Endodermal cell (in vitro differentiated cells): ENCODE measurements around the gene SOX15. TPM values are rescaled to one million over a fixed set of nuclear protein-coding genes. Genes with fewer than 3 reads are reported as not detected.

Experiments used
- DNase-seq: peaks from one replicate; pipeline ENCODE4 v3.0.0-alpha.2; 2017
- H3K27ac ChIP-seq: 2 replicates; pipeline ENCODE4 v1.5.1; 2013; ENCODE audit warnings: mild to moderate bottlenecking, low read depth, low read length, moderate library complexity
- H3K27me3 ChIP-seq: 2 replicates; pipeline ENCODE4 v1.6.1; 2013; ENCODE audit warnings: mild to moderate bottlenecking, low read length, moderate library complexity; ENCODE audit not compliant: insufficient read depth, control insufficient read depth, poor library complexity, severe bottlenecking
- H3K36me3 ChIP-seq: 2 replicates; pipeline ENCODE4 v1.7.0; 2013; ENCODE audit warnings: mild to moderate bottlenecking, low read length, moderate library complexity; ENCODE audit not compliant: control insufficient read depth, insufficient read depth
- H3K4me1 ChIP-seq: one replicate; pipeline ENCODE4 v1.7.0; 2013; ENCODE audit warnings: low read length; ENCODE audit not compliant: control insufficient read depth, insufficient read depth
- H3K4me3 ChIP-seq: 2 replicates; pipeline ENCODE4 v1.5.1; 2013; ENCODE audit warnings: mild to moderate bottlenecking, low read length, moderate library complexity
- H3K9ac ChIP-seq: 2 replicates; pipeline ENCODE4 v1.6.1; 2013; ENCODE audit warnings: mild to moderate bottlenecking, low read length, moderate library complexity; ENCODE audit not compliant: poor library complexity, severe bottlenecking; ENCODE audit errors: extremely low read depth
- H3K9me3 ChIP-seq: 2 replicates; pipeline ENCODE4 v1.6.1; 2013; ENCODE audit warnings: mild to moderate bottlenecking, low read length, moderate library complexity; ENCODE audit not compliant: control insufficient read depth
- H3K27ac Mint-ChIP-seq: 2 replicates; pipeline ENCODE4 v1.8.0; 2020; ENCODE audit warnings: mixed read lengths
- H3K27me3 Mint-ChIP-seq: 2 replicates; pipeline ENCODE4 v1.8.0; 2021; ENCODE audit warnings: mild to moderate bottlenecking, mixed read lengths; ENCODE audit not compliant: insufficient read depth
- H3K36me3 Mint-ChIP-seq: 2 replicates; pipeline ENCODE4 v1.8.0; 2020; ENCODE audit warnings: low read depth, mixed read lengths
- H3K4me1 Mint-ChIP-seq: 2 replicates; pipeline ENCODE4 v1.8.0; 2020; ENCODE audit warnings: mixed read lengths
- H3K4me3 Mint-ChIP-seq: 2 replicates; pipeline ENCODE4 v1.8.0; 2020; ENCODE audit warnings: mild to moderate bottlenecking, moderate library complexity, mixed read lengths
- H3K9me3 Mint-ChIP-seq: 2 replicates; pipeline ENCODE4 v1.8.0; 2020; ENCODE audit warnings: mild to moderate bottlenecking, mixed read lengths
- WGBS, 2 experiments: methylation state at CpG; one replicate each; pipeline versions ENCODE4 v1.1.5 to v1.1.7; 2013; ENCODE audit warnings: missing lambda C conversion rate in 2 of 2, mixed read lengths in 1 of 2; ENCODE audit not compliant: insufficient coverage in 1 of 2, insufficient read length in 1 of 2; 5-methylcytosine and 5-hydroxymethylcytosine counted together
- total RNA-seq, 2 donors: library from RNA; stranded (reverse); fragmentation: NEBNext Ultra II Directional in 1 of 2; extraction: Animal tissue kit (Norgen Biotek cat#: 25700) in 1 of 2; gene quantifications; 2 replicates in 1 of 2; 3 replicates in 1 of 2; pipeline ENCODE4 v1.2.1, GENCODE V29; 2021
- TF ChIP-seq, protein P1 (sequence below): fragments of 200-600 bp; sonication (generic); conservative IDR thresholded peaks from 2 replicates; pipeline ENCODE4 v1.5.0; 2021; ENCODE audit warnings: antibody characterized with exemption, mild to moderate bottlenecking

SOX15 gene
- total RNA-seq, 2 donors from 2014 or later: 6.4 to 7.3 TPM

DNA sequence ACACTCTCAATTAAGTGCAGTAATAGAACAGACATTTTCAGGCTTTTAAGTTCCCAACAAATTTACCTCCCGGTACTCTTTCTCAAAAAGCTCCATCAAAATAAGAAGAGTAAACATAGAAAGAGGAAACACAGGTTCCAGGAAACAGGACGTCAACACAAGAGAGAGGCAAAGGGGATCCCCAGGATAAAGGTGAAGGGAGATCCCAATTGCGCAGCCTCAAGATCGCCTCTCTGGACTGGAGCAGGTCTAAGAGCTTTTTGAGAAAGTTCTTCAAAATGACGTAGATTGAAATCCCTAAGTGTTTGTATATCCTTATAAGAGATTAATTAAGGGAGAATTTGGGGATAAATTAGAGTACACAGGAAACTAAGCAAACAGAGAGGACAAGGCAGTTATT lies 28.7 kb upstream of the SOX15 start:
- TF ChIP-seq, protein P1, sequence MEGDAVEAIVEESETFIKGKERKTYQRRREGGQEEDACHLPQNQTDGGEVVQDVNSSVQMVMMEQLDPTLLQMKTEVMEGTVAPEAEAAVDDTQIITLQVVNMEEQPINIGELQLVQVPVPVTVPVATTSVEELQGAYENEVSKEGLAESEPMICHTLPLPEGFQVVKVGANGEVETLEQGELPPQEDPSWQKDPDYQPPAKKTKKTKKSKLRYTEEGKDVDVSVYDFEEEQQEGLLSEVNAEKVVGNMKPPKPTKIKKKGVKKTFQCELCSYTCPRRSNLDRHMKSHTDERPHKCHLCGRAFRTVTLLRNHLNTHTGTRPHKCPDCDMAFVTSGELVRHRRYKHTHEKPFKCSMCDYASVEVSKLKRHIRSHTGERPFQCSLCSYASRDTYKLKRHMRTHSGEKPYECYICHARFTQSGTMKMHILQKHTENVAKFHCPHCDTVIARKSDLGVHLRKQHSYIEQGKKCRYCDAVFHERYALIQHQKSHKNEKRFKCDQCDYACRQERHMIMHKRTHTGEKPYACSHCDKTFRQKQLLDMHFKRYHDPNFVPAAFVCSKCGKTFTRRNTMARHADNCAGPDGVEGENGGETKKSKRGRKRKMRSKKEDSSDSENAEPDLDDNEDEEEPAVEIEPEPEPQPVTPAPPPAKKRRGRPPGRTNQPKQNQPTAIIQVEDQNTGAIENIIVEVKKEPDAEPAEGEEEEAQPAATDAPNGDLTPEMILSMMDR: no peak
- H3K36me3 ChIP-seq: no peaks in the 10 kb centered on the region

DNA sequence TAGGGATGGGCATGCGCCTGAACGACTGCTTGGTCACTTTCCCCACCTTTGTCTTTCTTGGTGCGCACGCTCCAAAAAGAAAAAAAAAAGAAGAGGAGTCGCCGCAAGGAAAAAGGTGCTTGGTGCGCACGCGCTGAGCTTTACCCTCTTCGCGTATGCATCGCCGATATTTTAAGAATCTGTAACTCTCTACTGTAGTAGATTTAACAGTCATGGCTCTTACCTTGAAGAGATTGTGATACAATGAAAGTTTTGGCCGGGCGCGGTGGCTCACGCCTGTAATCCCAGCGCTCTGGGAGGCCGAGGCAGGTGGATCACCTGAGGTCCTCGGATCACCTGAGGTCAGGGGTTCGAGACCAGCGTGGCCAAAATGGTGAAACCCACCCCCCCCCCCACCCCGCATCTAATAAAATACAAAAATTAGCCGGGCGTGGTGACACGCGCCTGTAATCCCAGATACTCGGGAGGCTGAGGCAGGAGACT lies 25.4 kb upstream of the SOX15 start:
- Mint-ChIP-seq H3K27me3 (no peaks in the 10 kb centered on the region), H3K9me3 (no peaks in the 10 kb centered on the region), H3K27ac (peak overlapping the region; percentile 89), H3K4me3 (peak overlapping the region; percentile 80), H3K36me3 (peaks cover 19% of the 10 kb centered on the region), H3K4me1 (peaks cover 22% of the 10 kb centered on the region)
- TF ChIP-seq, protein P1: no peak
- peaks cover 10% of the 10 kb centered on the region for H3K36me3 ChIP-seq
- peak overlapping the region; percentile 70 for H3K4me3 ChIP-seq
- WGBS, 2 experiments: 4 to 13% methylated on average over 10 to 25 of the region's 28 CpGs
- no peak for DNase-seq
- no peaks in the 10 kb centered on the region for H3K4me1 ChIP-seq
- no peaks in the 10 kb centered on the region for H3K27me3 ChIP-seq
- no peaks in the 10 kb centered on the region for H3K9me3 ChIP-seq
- H3K9ac ChIP-seq: no peak overlapping the region
- H3K27ac ChIP-seq: peak overlapping the region; percentile 68

More for the DNA sequence above, 28.7 kb upstream of the SOX15 start:
- no peak overlapping the region for H3K27ac Mint-ChIP-seq
- WGBS, 2 experiments: 92 to 94% methylated on average over 4 to 5 of the region's 5 CpGs
- H3K36me3 Mint-ChIP-seq: no peaks in the 10 kb centered on the region
- H3K4me1 Mint-ChIP-seq: peaks cover 3% of the 10 kb centered on the region
- no peak for DNase-seq
- Histone ChIP-seq H3K4me1 (no peaks in the 10 kb centered on the region), H3K9me3 (no peaks in the 10 kb centered on the region), H3K27ac (no peak overlapping the region), H3K4me3 (no peak overlapping the region), H3K9ac (no peak overlapping the region), H3K27me3 (no peaks in the 10 kb centered on the region)
- H3K4me3 Mint-ChIP-seq: no peak overlapping the region
- no peaks in the 10 kb centered on the region for H3K27me3 Mint-ChIP-seq
- H3K9me3 Mint-ChIP-seq: no peaks in the 10 kb centered on the region

DNA sequence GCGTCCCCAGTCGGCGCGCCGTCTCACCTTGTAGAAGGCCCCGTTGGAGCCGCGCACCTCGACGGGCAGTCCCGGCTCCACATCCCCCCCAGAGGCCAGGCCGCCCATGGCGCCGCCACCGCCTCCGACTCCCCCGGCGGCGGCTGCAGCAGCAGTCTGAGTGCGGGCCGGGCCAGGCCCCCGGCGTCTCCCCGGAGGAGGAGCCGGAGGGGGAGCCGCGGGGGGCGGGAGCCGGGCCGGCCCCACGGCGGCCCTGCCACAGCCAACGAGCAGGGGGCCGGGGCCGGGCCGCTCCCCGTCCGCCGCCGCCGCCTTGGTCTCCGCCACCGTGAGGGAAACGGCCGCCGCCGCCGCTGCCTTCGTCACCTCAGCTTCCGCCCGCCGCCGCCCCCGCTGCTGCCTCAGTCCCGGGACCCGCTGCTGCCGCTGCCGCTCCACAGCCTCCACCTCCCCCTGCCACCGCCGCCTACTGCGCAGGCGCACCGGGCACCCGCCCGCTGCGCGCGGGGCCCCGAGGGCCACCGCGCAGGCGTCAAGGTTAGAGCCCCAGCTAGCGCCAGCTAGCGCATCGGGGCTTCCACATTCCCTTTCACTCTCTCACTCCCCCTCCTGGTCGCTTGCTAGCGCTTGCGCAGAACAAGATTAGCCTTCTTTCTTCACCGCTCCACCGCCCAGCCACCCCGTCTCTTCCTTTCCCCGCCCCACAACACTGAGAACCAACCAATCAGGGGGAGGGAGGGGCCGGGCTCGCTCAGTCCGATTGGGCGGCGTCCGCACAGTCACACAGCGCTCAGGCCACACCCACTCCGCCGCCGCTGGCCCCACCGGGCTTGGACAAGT lies 24.8 kb upstream of the SOX15 start, which contains the start of gene FXR2:
TSS of gene FXR2 (minus strand) at position 473 of the 840 bp plus-strand sequence. CDS start at position 108, 365 bp downstream.
- TF ChIP-seq, protein P1: peak; percentile 64
- Mint-ChIP-seq H3K9me3 (no peaks in the 10 kb centered on the region), H3K27ac (peak within 1 kb of the TSS; percentile 89), H3K4me3 (peak within 1 kb of the TSS; percentile 80), H3K4me1 (peaks cover 22% of the 10 kb centered on the region), H3K27me3 (no peaks in the 10 kb centered on the region), H3K36me3 (peaks cover 19% of the 10 kb centered on the region)
- H3K4me1 ChIP-seq: no peaks in the 10 kb centered on the region
- H3K27ac ChIP-seq: peak within 1 kb of the TSS; percentile 80
- 0% methylated on average over 1 to 93 of the region's 93 CpGs for WGBS, 2 experiments
- H3K36me3 ChIP-seq: peaks cover 14% of the 10 kb centered on the region
- H3K4me3 ChIP-seq: peak within 1 kb of the TSS; percentile 100
- DNase-seq: peak; percentile 100
- H3K27me3 ChIP-seq: no peaks in the 10 kb centered on the region
- peak within 1 kb of the TSS; percentile 74 for H3K9ac ChIP-seq
- H3K9me3 ChIP-seq: no peaks in the 10 kb centered on the region
